Measurements from ENCODE around the gene PPP1R37.

PPP1R37 gene

DNA sequence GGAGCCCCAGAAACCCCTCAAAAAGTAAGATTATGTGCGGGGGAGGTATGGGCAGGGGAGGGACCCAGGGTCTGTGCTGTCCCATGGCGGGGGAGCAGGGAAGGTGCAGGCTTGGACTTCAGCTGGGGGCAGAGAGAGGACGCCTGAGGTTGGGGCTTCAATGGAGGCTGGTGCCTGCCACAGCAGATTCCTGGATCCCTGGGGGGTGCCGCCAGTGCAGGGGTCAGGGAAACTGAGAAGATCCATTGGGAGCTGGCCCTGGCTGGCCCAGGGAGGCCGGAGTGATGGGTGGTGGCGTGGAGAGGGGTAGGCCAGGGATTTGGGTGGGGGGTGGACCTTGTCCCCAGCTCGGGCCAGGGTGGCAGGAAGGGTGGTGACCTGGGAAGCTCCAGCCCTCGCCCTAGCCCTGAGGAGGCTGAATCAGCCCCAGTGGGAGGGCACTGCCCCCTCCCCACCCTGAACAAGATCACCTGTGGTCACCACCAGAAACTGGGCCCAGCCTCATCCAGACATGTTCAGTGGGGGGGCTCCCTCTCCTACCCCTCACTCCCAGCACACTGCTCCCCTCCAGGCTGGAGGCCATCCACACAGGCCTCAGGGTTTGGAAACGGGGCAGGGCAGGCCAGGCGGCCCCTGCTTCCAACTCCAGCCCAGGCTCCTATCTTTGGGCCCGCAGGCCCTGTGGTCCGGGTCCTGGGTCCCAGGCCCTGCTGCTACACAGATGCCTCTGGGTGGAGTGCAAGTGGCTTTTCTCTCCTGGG lies 66.4 kb downstream of the PPP1R37 start:
- 84% methylated on average over 10 of the region's 12 CpGs for WGBS
- no peak overlapping the region for H2BK15ac ChIP-seq (ENCODE audit: low read depth, poor library complexity, severe bottlenecking)
- DNase-seq, result no peak
- no peak overlapping the region for H3K18ac ChIP-seq (ENCODE audit: low read depth in 1 of 2, low read length in 2 of 2)
- no peak overlapping the region for H2AK5ac ChIP-seq (ENCODE audit: low read length, severe bottlenecking)
- H4K8ac ChIP-seq (ENCODE audit: low read length), result no peak overlapping the region
- no peaks in the 10 kb centered on the region for H3K9me3 ChIP-seq (ENCODE audit: control insufficient read depth, low read length)
- no peak overlapping the region for H2BK12ac ChIP-seq (ENCODE audit: low read length in 2 of 2)
- H2BK5ac ChIP-seq (ENCODE audit: low read depth, low read length, poor library complexity, severe bottlenecking), result no peak overlapping the region
- no peak overlapping the region for H4K91ac ChIP-seq (ENCODE audit: low read length)
- no peak overlapping the region for H3K23ac ChIP-seq (ENCODE audit: low read length in 2 of 2)
- H3K27ac ChIP-seq (ENCODE audit: low read length, poor library complexity, severe bottlenecking), result no peak overlapping the region
- no peaks in the 10 kb centered on the region for H3K79me1 ChIP-seq (replicated peaks; ENCODE audit: low read length, poor library complexity, severe bottlenecking)
- H3K27me3 ChIP-seq (ENCODE audit: control insufficient read depth in 1 of 2, insufficient read depth in 1 of 2, low read length in 2 of 2), result peaks cover 60 to 61% of the 10 kb centered on the region in 2 experiments
- H3K14ac ChIP-seq (ENCODE audit: low read length in 2 of 2), result no peak overlapping the region
- H3K4me3 ChIP-seq (ENCODE audit: insufficient read depth in 1 of 2, low read depth in 1 of 2, low read length in 2 of 2), result no peak overlapping the region
- H3K4ac ChIP-seq (ENCODE audit: low read depth in 1 of 2, low read length in 2 of 2), result no peak overlapping the region
- H3K36me3 ChIP-seq (ENCODE audit: control insufficient read depth in 1 of 2, insufficient read depth in 2 of 2, low read depth in 1 of 2, low read length in 2 of 2), result no peaks in the 10 kb centered on the region
- no peak overlapping the region for H2BK120ac ChIP-seq (ENCODE audit: low read depth, low read length)
- H2AFZ ChIP-seq (ENCODE audit: low read depth, low read length), result no peak overlapping the region
- H3K4me1 ChIP-seq (ENCODE audit: control insufficient read depth, insufficient read depth, low read depth, low read length), result peaks cover 14% of the 10 kb centered on the region
- H3K4me2 ChIP-seq (ENCODE audit: low read length, poor library complexity, severe bottlenecking), result no peak overlapping the region
- no peak overlapping the region for H3K9ac ChIP-seq (ENCODE audit: low read length)

DNA sequence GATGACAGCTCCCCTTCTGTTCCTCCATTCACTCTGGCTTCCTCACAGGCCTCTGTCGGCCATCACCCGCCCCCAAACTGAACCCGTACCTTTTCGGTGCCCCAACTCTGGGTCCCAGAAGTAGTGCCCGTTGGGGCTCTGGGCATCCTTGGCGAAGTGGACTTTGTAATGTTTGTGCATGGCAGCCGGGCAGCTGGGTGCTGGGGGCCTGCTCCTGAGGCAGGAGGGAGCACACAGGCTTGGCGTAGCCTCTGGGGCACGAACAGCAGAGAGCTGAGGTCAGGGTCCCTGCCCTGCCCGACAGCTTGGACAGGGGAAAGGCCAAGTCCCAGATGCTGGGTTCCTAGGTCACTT lies 67.0 kb downstream of the PPP1R37 start:
- no peak overlapping the region for H3K9ac ChIP-seq (ENCODE audit: low read length)
- H2BK5ac ChIP-seq (ENCODE audit: low read depth, low read length, poor library complexity, severe bottlenecking), result no peak overlapping the region
- 85% methylated on average over 10 of the region's 10 CpGs for WGBS
- no peak overlapping the region for H2BK120ac ChIP-seq (ENCODE audit: low read depth, low read length)
- H3K36me3 ChIP-seq (ENCODE audit: control insufficient read depth in 1 of 2, insufficient read depth in 2 of 2, low read depth in 1 of 2, low read length in 2 of 2), result no peaks in the 10 kb centered on the region
- H3K4ac ChIP-seq (ENCODE audit: low read depth in 1 of 2, low read length in 2 of 2), result no peak overlapping the region
- H2BK15ac ChIP-seq (ENCODE audit: low read depth, poor library complexity, severe bottlenecking), result no peak overlapping the region
- no peak overlapping the region for H4K91ac ChIP-seq (ENCODE audit: low read length)
- H4K8ac ChIP-seq (ENCODE audit: low read length), result no peak overlapping the region
- no peak overlapping the region for H3K4me3 ChIP-seq (ENCODE audit: insufficient read depth in 1 of 2, low read depth in 1 of 2, low read length in 2 of 2)
- no peak overlapping the region for H3K23ac ChIP-seq (ENCODE audit: low read length in 2 of 2)
- no peak for DNase-seq
- H2AFZ ChIP-seq (ENCODE audit: low read depth, low read length), result no peak overlapping the region
- no peak overlapping the region for H2AK5ac ChIP-seq (ENCODE audit: low read length, severe bottlenecking)
- H3K14ac ChIP-seq (ENCODE audit: low read length in 2 of 2), result no peak overlapping the region
- H3K27ac ChIP-seq (ENCODE audit: low read length, poor library complexity, severe bottlenecking), result no peak overlapping the region
- H3K27me3 ChIP-seq (ENCODE audit: control insufficient read depth in 1 of 2, insufficient read depth in 1 of 2, low read length in 2 of 2), result peaks cover 59 to 61% of the 10 kb centered on the region in 2 experiments
- no peak overlapping the region for H3K4me2 ChIP-seq (ENCODE audit: low read length, poor library complexity, severe bottlenecking)
- peaks cover 16% of the 10 kb centered on the region for H3K4me1 ChIP-seq (ENCODE audit: control insufficient read depth, insufficient read depth, low read depth, low read length)
- no peaks in the 10 kb centered on the region for H3K9me3 ChIP-seq (ENCODE audit: control insufficient read depth, low read length)
- H3K18ac ChIP-seq (ENCODE audit: low read depth in 1 of 2, low read length in 2 of 2), result no peak overlapping the region
- H2BK12ac ChIP-seq (ENCODE audit: low read length in 2 of 2), result no peak overlapping the region
- no peaks in the 10 kb centered on the region for H3K79me1 ChIP-seq (replicated peaks; ENCODE audit: low read length, poor library complexity, severe bottlenecking)

DNA sequence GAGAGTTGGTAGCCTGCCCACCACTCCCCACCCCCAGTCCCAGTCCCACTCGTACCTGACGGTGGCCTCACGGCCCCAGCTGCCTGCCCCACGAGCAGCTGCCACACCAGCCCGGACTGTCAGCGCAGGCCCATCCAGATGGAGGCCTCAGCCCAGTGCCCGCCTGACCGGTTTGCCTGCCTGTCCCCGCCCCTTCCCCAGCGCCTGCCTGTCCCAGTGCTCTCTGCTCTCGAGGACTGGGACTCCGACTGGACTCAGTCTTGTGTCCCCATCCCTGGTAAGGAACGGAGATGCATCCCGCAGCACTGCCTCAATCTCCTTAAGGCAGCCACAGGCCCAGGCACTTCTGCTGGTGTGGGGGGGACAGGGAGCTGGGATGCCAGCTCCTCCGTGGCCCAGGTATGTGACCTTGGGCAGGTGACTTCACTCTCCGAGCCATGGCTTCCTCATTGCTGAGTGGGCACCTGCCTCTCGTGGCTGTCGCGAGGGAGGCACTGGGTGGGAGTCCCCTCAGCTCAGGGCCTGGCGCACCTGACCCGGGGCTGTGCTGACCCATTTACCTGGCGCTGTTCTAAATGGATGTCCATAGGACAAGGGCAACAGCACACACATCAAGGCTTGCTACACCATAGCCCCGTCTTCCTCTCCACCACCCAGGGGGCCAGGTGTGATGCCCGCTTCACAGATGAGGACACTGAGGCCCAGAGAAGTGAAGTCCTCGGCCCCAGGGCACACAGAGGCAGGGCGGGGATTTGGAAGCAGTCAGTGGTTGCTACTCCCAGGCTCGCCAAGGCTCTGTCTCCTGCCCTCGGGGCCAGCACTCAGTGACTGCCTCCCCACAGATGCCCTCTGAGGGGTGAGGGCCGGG lies 68.1 kb downstream of the PPP1R37 start, which contains the start of gene NKPD1:
Gene NKPD1, minus strand, starts transcription at position 113 of the 868 bp plus-strand sequence. CDS start 832 bp downstream, outside the sequence.
- H3K27ac ChIP-seq (ENCODE audit: low read length, poor library complexity, severe bottlenecking), result no peak within 1 kb of the TSS
- WGBS, result 70% methylated on average over 29 of the region's 29 CpGs

More for the DNA sequence above, 68.1 kb downstream of the PPP1R37 start, which contains the start of gene NKPD1:
- no peak within 1 kb of the TSS for H2BK120ac ChIP-seq (ENCODE audit: low read depth, low read length)
- peak within 1 kb of the TSS in 1 of 2 experiments; percentile 2 for H3K23ac ChIP-seq (ENCODE audit: low read length in 2 of 2)
- H3K79me1 ChIP-seq (replicated peaks; ENCODE audit: low read length, poor library complexity, severe bottlenecking), result no peaks in the 10 kb centered on the region
- H3K4ac ChIP-seq (ENCODE audit: low read depth in 1 of 2, low read length in 2 of 2), result no peak within 1 kb of the TSS
- no peak within 1 kb of the TSS for H2BK15ac ChIP-seq (ENCODE audit: low read depth, poor library complexity, severe bottlenecking)
- H2AFZ ChIP-seq (ENCODE audit: low read depth, low read length), result no peak within 1 kb of the TSS
- H3K4me3 ChIP-seq (ENCODE audit: insufficient read depth in 1 of 2, low read depth in 1 of 2, low read length in 2 of 2), result no peak within 1 kb of the TSS
- H3K27me3 ChIP-seq (ENCODE audit: control insufficient read depth in 1 of 2, insufficient read depth in 1 of 2, low read length in 2 of 2), result peaks cover 52 to 56% of the 10 kb centered on the region in 2 experiments
- peak within 1 kb of the TSS; percentile 35 for H4K91ac ChIP-seq (ENCODE audit: low read length)
- no peak within 1 kb of the TSS for H2AK5ac ChIP-seq (ENCODE audit: low read length, severe bottlenecking)
- no peak within 1 kb of the TSS for H3K9ac ChIP-seq (ENCODE audit: low read length)
- peak within 1 kb of the TSS in 1 of 2 experiments; percentile 12 for H3K14ac ChIP-seq (ENCODE audit: low read length in 2 of 2)
- no peak within 1 kb of the TSS for H4K8ac ChIP-seq (ENCODE audit: low read length)
- DNase-seq, result no peak
- H3K36me3 ChIP-seq (ENCODE audit: control insufficient read depth in 1 of 2, insufficient read depth in 2 of 2, low read depth in 1 of 2, low read length in 2 of 2), result no peaks in the 10 kb centered on the region
- H3K9me3 ChIP-seq (ENCODE audit: control insufficient read depth, low read length), result no peaks in the 10 kb centered on the region
- no peak within 1 kb of the TSS for H2BK5ac ChIP-seq (ENCODE audit: low read depth, low read length, poor library complexity, severe bottlenecking)
- H2BK12ac ChIP-seq (ENCODE audit: low read length in 2 of 2), result no peak within 1 kb of the TSS
- H3K4me2 ChIP-seq (ENCODE audit: low read length, poor library complexity, severe bottlenecking), result no peak within 1 kb of the TSS
- H3K18ac ChIP-seq (ENCODE audit: low read depth in 1 of 2, low read length in 2 of 2), result no peak within 1 kb of the TSS
- H3K4me1 ChIP-seq (ENCODE audit: control insufficient read depth, insufficient read depth, low read depth, low read length), result peaks cover 12% of the 10 kb centered on the region

Measured in mesenchymal stem cell (in vitro differentiated cells and primary cell).